Glutamatergic neuron (in vitro differentiated cells): ENCODE results near the gene TRAK1. TPM values are rescaled to one million over a fixed set of nuclear protein-coding genes. Genes with fewer than 3 reads are reported as not detected.

ENCODE experiments used
- DNase-seq: peaks from one replicate; pipeline ENCODE4 v3.0.0; 2022
- H3K27ac Mint-ChIP-seq: one replicate; pipeline ENCODE4 v1.8.0; 2020; ENCODE audit warnings: mild to moderate bottlenecking, mixed read lengths, inconsistent platforms; ENCODE audit not compliant: unreplicated experiment
- H3K27me3 Mint-ChIP-seq: one replicate; pipeline ENCODE4 v1.8.0; 2020; ENCODE audit warnings: mild to moderate bottlenecking, moderate library complexity, mixed read lengths, inconsistent platforms; ENCODE audit not compliant: unreplicated experiment
- H3K36me3 Mint-ChIP-seq: one replicate; pipeline ENCODE4 v1.8.0; 2020; ENCODE audit warnings: mild to moderate bottlenecking, mixed read lengths, inconsistent platforms; ENCODE audit not compliant: unreplicated experiment
- H3K4me1 Mint-ChIP-seq: one replicate; pipeline ENCODE4 v1.8.0; 2020; ENCODE audit warnings: mild to moderate bottlenecking, low read depth, mixed read lengths, inconsistent platforms; ENCODE audit not compliant: unreplicated experiment
- H3K4me3 Mint-ChIP-seq: one replicate; pipeline ENCODE4 v1.8.0; 2020; ENCODE audit warnings: mild to moderate bottlenecking, mixed read lengths, inconsistent platforms; ENCODE audit not compliant: unreplicated experiment
- H3K9me3 Mint-ChIP-seq: one replicate; pipeline ENCODE4 v1.8.0; 2020; ENCODE audit warnings: mild to moderate bottlenecking, moderate library complexity, mixed read lengths, inconsistent platforms; ENCODE audit not compliant: unreplicated experiment
- total RNA-seq: library from RNA; stranded (reverse); fragmentation: NEBNext Ultra II Directional; extraction: Animal tissue kit (Norgen Biotek cat#: 25700); gene quantifications from one replicate; pipeline ENCODE4 v1.2.1, GENCODE V29; 2021; ENCODE audit not compliant: unreplicated experiment
- TF ChIP-seq, protein P1 (sequence below): fragments of 200-600 bp; sonication (generic); IDR thresholded peaks from one replicate; pipeline ENCODE4 v1.5.0; 2021; ENCODE audit not compliant: partially characterized antibody, unreplicated experiment

Gene TRAK1
- total RNA-seq, 1 donor from 2014 or later: 308 TPM

- Mint-ChIP-seq H3K27ac (peak overlapping the region; percentile 36), H3K4me1 (peaks cover 55% of the 10 kb centered on the region), H3K4me3 (no peak overlapping the region), H3K27me3 (peaks cover 11% of the 10 kb centered on the region), H3K36me3 (no peaks in the 10 kb centered on the region), H3K9me3 (peaks cover 33% of the 10 kb centered on the region)
- TF ChIP-seq, protein P1, sequence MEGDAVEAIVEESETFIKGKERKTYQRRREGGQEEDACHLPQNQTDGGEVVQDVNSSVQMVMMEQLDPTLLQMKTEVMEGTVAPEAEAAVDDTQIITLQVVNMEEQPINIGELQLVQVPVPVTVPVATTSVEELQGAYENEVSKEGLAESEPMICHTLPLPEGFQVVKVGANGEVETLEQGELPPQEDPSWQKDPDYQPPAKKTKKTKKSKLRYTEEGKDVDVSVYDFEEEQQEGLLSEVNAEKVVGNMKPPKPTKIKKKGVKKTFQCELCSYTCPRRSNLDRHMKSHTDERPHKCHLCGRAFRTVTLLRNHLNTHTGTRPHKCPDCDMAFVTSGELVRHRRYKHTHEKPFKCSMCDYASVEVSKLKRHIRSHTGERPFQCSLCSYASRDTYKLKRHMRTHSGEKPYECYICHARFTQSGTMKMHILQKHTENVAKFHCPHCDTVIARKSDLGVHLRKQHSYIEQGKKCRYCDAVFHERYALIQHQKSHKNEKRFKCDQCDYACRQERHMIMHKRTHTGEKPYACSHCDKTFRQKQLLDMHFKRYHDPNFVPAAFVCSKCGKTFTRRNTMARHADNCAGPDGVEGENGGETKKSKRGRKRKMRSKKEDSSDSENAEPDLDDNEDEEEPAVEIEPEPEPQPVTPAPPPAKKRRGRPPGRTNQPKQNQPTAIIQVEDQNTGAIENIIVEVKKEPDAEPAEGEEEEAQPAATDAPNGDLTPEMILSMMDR: no peak
- DNase-seq: no peak
Observed at GRCh38 chr3:42174679-42175385, 83.7 kb downstream of the TRAK1 start.

- peak overlapping the region; percentile 56 for H3K27ac Mint-ChIP-seq
Observed at GRCh38 chr3:42175386-42176240, 84.5 kb downstream of the TRAK1 start.

GRCh38 chr3:42176242-42177034 is 85.3 kb downstream of the TRAK1 start:
- peaks cover 12% of the 10 kb centered on the region for H3K27me3 Mint-ChIP-seq
- H3K36me3 Mint-ChIP-seq: no peaks in the 10 kb centered on the region
- H3K27ac Mint-ChIP-seq: peak overlapping the region; percentile 64
- H3K9me3 Mint-ChIP-seq: peaks cover 32% of the 10 kb centered on the region
- TF ChIP-seq, protein P1: no peak
- no peak overlapping the region for H3K4me3 Mint-ChIP-seq
- DNase-seq: no peak
- peaks cover 46% of the 10 kb centered on the region for H3K4me1 Mint-ChIP-seq

More at GRCh38 chr3:42175386-42176240, 84.5 kb downstream of the TRAK1 start:
- DNase-seq: no peak
- peaks cover 15% of the 10 kb centered on the region for H3K27me3 Mint-ChIP-seq
- H3K4me3 Mint-ChIP-seq: peak overlapping the region; percentile 43
- peaks cover 32% of the 10 kb centered on the region for H3K9me3 Mint-ChIP-seq
- TF ChIP-seq, protein P1: no peak
- peaks cover 52% of the 10 kb centered on the region for H3K4me1 Mint-ChIP-seq
- no peaks in the 10 kb centered on the region for H3K36me3 Mint-ChIP-seq

DNA sequence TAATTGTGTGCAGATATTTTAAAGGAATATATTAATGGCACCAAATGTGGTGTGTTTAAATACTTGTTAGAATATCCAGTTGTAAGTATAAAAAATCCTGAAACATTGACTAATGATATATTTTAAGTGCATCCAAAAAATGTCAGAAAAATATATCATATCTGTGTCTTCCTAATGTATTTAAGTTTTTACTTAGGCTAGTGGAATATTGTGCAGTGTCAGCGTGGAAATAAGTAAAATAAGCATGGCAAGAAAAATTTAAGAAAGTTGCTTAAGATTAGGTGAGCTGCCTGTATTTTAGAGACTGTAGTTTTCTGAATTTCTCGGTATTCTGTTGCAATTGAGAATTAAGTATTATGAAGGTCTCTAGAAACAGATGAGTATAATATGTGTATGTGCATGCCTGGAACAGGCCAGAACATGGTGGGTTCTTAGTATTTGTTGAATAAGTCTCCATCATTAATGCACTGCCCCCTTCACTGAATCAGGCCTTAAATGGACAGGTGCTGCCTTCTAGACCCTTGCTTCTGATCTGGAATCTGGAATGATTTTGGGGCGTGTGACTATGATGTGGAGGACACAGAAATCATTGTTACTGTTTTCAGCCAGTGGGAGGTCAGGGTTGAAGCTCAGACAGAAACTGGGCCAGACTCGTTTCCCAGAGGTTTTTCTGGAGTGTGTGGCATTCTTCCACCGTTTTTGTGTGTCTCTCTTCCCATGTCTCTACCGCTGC is 86.1 kb downstream of the TRAK1 start:
- no peak for DNase-seq
- Mint-ChIP-seq H3K27me3 (peaks cover 11% of the 10 kb centered on the region), H3K36me3 (no peaks in the 10 kb centered on the region), H3K4me3 (no peak overlapping the region), H3K4me1 (peaks cover 38% of the 10 kb centered on the region), H3K27ac (no peak overlapping the region), H3K9me3 (peaks cover 33% of the 10 kb centered on the region)
- TF ChIP-seq, protein P1: no peak
